ENCODE results near the gene COQ10A. TPM values are rescaled to one million over a fixed set of nuclear protein-coding genes. Genes with fewer than 3 reads are reported as not detected.

COQ10A gene
- total RNA-seq, 3 donors from 2014 or later (not counting 1 experiment from before 2014, with no cell fraction given), result 27.2 to 37.9 (median 30.2) TPM

DNA sequence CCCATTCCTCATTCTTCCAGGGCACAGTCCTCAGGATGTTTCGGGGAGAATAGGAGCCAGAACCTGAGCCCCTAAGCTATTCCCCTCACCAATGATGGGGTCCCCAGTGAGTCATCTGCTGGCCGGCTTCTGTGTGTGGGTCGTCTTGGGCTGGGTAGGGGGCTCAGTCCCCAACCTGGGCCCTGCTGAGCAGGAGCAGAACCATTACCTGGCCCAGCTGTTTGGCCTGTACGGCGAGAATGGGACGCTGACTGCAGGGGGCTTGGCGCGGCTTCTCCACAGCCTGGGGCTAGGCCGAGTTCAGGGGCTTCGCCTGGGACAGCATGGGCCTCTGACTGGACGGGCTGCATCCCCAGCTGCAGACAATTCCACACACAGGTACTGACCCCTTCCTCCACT, 35.6 kb upstream of the COQ10A start:
- H3K27ac Mint-ChIP-seq, result no peak overlapping the region
- TF ChIP-seq CTCF (IDR thresholded peaks at IDR 0.05), result no peak

GRCh38 chr12:56234746-56235436, 31.9 kb upstream of the COQ10A start:
- Mint-ChIP-seq H3K9me3 (no peaks in the 10 kb centered on the region), H3K4me1 (no peaks in the 10 kb centered on the region), H3K36me3 (no peaks in the 10 kb centered on the region), H3K4me3 (no peak overlapping the region), H3K27ac (no peak overlapping the region), H3K27me3 (ENCODE audit: low read depth in 2 of 2) (no peaks in the 10 kb centered on the region)
- no peaks in the 10 kb centered on the region for H3K4me1 ChIP-seq (ENCODE audit: control insufficient read depth, insufficient read depth, low read length)
- no peaks in the 10 kb centered on the region for H3K27me3 ChIP-seq (ENCODE audit: control insufficient read depth, insufficient read depth, low read length)
- no peak overlapping the region for H3K4me3 ChIP-seq (ENCODE audit: low read length)
- 91% methylated on average over 16 of the region's 16 CpGs for WGBS (ENCODE audit: insufficient coverage)
- intact Hi-C loops (cut with micrococcal nuclease), result no loop called here
- DNase-seq, result no peak
- H3K36me3 ChIP-seq (ENCODE audit: control insufficient read depth, insufficient read depth, low read length), result peaks cover 6% of the 10 kb centered on the region
- no peak for TF ChIP-seq CTCF (IDR thresholded peaks at IDR 0.05)
- no peaks in the 10 kb centered on the region for H3K9me3 ChIP-seq (ENCODE audit: control insufficient read depth, insufficient read depth, low read length)
- ATAC-seq, result no peak
- no peak overlapping the region for H3K27ac ChIP-seq (ENCODE audit: low read length)

More for the DNA sequence above, 35.6 kb upstream of the COQ10A start:
- no peak overlapping the region for H3K27ac ChIP-seq (ENCODE audit: low read length)
- H3K4me1 Mint-ChIP-seq, result peaks cover 2% of the 10 kb centered on the region in 2 donors
- 92% methylated on average over 11 of the region's 11 CpGs for WGBS (ENCODE audit: insufficient coverage)
- H3K27me3 Mint-ChIP-seq (ENCODE audit: low read depth in 2 of 2), result no peaks in the 10 kb centered on the region
- no peaks in the 10 kb centered on the region for H3K36me3 Mint-ChIP-seq
- peaks cover 2% of the 10 kb centered on the region for H3K36me3 ChIP-seq (ENCODE audit: control insufficient read depth, insufficient read depth, low read length)
- no peaks in the 10 kb centered on the region for H3K9me3 ChIP-seq (ENCODE audit: control insufficient read depth, insufficient read depth, low read length)
- no peaks in the 10 kb centered on the region for H3K4me1 ChIP-seq (ENCODE audit: control insufficient read depth, insufficient read depth, low read length)
- no peak overlapping the region for H3K4me3 ChIP-seq (ENCODE audit: low read length)
- DNase-seq (no peak), ATAC-seq (no peak)
- H3K9me3 Mint-ChIP-seq, result no peaks in the 10 kb centered on the region
- no peaks in the 10 kb centered on the region for H3K27me3 ChIP-seq (ENCODE audit: control insufficient read depth, insufficient read depth, low read length)
- no peak overlapping the region for H3K4me3 Mint-ChIP-seq
- intact Hi-C loops (cut with micrococcal nuclease), result no loop called here

DNA sequence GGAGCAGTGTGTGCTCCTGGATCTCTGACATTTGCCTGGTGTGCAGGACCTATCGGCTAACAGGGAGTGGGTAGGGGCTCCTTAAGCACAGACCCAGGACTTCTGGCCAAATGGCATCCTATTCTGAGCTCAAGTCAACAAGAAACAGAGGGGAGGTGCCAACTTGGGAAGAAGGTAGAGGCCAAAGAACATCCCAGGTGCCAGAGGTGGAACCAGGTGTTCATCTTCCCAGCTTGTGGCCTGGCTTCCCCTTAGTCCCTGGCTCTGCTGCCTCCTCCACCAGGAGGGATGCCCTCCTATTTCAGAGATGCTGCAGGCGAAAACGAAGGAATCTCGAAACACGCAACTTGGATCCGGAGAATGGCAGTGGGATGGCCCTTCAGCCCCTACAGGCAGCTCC, 30.7 kb upstream of the COQ10A start:
- WGBS (ENCODE audit: insufficient coverage), result 100% methylated on average over 6 of the region's 6 CpGs
- TF ChIP-seq CTCF (IDR thresholded peaks at IDR 0.05), result no peak
- Histone ChIP-seq H3K4me1 (ENCODE audit: control insufficient read depth, insufficient read depth, low read length) (no peaks in the 10 kb centered on the region), H3K4me3 (ENCODE audit: low read length) (no peak overlapping the region), H3K27me3 (ENCODE audit: control insufficient read depth, insufficient read depth, low read length) (no peaks in the 10 kb centered on the region), H3K27ac (ENCODE audit: low read length) (no peak overlapping the region), H3K9me3 (ENCODE audit: control insufficient read depth, insufficient read depth, low read length) (no peaks in the 10 kb centered on the region), H3K36me3 (ENCODE audit: control insufficient read depth, insufficient read depth, low read length) (peaks cover 7% of the 10 kb centered on the region)
- Mint-ChIP-seq H3K27ac (no peak overlapping the region), H3K27me3 (ENCODE audit: low read depth in 2 of 2) (no peaks in the 10 kb centered on the region), H3K36me3 (no peaks in the 10 kb centered on the region), H3K4me1 (no peaks in the 10 kb centered on the region), H3K4me3 (no peak overlapping the region), H3K9me3 (no peaks in the 10 kb centered on the region)
- ATAC-seq (no peak), DNase-seq (no peak)
- intact Hi-C loops (cut with micrococcal nuclease), result no loop called here

DNA sequence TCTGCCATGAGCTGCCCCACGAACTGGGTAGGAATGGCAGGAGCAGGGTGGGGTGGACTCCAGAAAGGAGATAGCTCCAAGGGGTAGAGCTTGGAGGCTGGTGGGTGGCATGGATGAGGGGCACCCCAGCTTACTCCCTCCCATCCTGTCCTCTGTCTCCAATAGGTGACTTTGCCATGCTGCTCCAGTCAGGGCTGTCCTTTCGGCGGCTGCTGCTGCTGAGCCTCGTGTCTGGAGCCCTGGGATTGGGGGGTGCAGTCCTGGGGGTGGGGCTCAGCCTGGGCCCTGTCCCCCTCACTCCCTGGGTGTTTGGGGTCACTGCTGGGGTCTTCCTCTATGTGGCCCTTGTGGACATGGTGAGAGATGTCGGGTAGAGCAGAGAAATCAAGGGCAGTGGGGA, 29.8 kb upstream of the COQ10A start:
- no peaks in the 10 kb centered on the region for H3K9me3 Mint-ChIP-seq
- H3K36me3 Mint-ChIP-seq, result no peaks in the 10 kb centered on the region
- no peaks in the 10 kb centered on the region for H3K27me3 Mint-ChIP-seq (ENCODE audit: low read depth in 2 of 2)
- H3K27ac Mint-ChIP-seq, result no peak overlapping the region
- Histone ChIP-seq H3K36me3 (ENCODE audit: control insufficient read depth, insufficient read depth, low read length) (peaks cover 16% of the 10 kb centered on the region), H3K9me3 (ENCODE audit: control insufficient read depth, insufficient read depth, low read length) (no peaks in the 10 kb centered on the region), H3K27me3 (ENCODE audit: control insufficient read depth, insufficient read depth, low read length) (no peaks in the 10 kb centered on the region), H3K4me3 (ENCODE audit: low read length) (no peak overlapping the region), H3K4me1 (ENCODE audit: control insufficient read depth, insufficient read depth, low read length) (no peaks in the 10 kb centered on the region), H3K27ac (ENCODE audit: low read length) (no peak overlapping the region)
- no peak for TF ChIP-seq CTCF (IDR thresholded peaks at IDR 0.05)
- ATAC-seq (no peak), DNase-seq (no peak)
- intact Hi-C loops (cut with micrococcal nuclease), result no loop called here
- peaks cover 0 to 1% of the 10 kb centered on the region in 2 donors for H3K4me1 Mint-ChIP-seq
- 84% methylated on average over 5 of the region's 5 CpGs for WGBS (ENCODE audit: insufficient coverage)
- no peak overlapping the region for H3K4me3 Mint-ChIP-seq
